ENCODE data around the gene PLD6.

- TF ChIP-seq POLR2A (IDR thresholded peaks at IDR 0.05; ENCODE audit: low read length) (no peak), GATA1 (IDR thresholded peaks at IDR 0.05; ENCODE audit: low read depth, low read length) (no peak)
Measured at GRCh38 chr17:17164676-17165075, 41.5 kb downstream of the PLD6 start.
